GM18858 (cell line): ENCODE data around the gene TM7SF2.

Experiments used
- ATAC-seq: cut with Tn5 transposase; IDR thresholded peaks from one replicate; pipeline ENCODE4 v1.9.1; 2021; ENCODE audit not compliant: unreplicated experiment

TM7SF2 gene

GRCh38 chr11:65089621-65090020 lies 22.1 kb upstream of the TM7SF2 start:
- ATAC-seq, result no peak

GRCh38 chr11:65090628-65091027 lies 21.0 kb upstream of the TM7SF2 start:
- ATAC-seq, result no peak

GRCh38 chr11:65095427-65095826 lies 16.2 kb upstream of the TM7SF2 start:
- no peak for ATAC-seq

GRCh38 chr11:65095974-65096806 lies 15.5 kb upstream of the TM7SF2 start, which contains the start of gene VPS51:
TSS of gene VPS51 (plus strand) at chr11:65096214. CDS start at chr11:65096251, 37 bp downstream.
- peak; percentile 71 for ATAC-seq

GRCh38 chr11:65096926-65097325 lies 14.7 kb upstream of the TM7SF2 start:
- ATAC-seq, result no peak

GRCh38 chr11:65100674-65101350 lies 10.9 kb upstream of the TM7SF2 start:
- ATAC-seq, result no peak

GRCh38 chr11:65102142-65103095 lies 9.3 kb upstream of the TM7SF2 start:
- no peak for ATAC-seq

GRCh38 chr11:65103476-65103875 lies 8.2 kb upstream of the TM7SF2 start:
- ATAC-seq, result no peak

- no peak for ATAC-seq
Measured at GRCh38 chr11:65104628-65105027, 7.0 kb upstream of the TM7SF2 start.

GRCh38 chr11:65107078-65107477 lies 4.6 kb upstream of the TM7SF2 start:
- ATAC-seq, result no peak

- no peak for ATAC-seq
Measured at GRCh38 chr11:65107751-65108468, 3.8 kb upstream of the TM7SF2 start.

- ATAC-seq, result no peak
Measured at GRCh38 chr11:65108469-65109123, 3.1 kb upstream of the TM7SF2 start.

- no peak for ATAC-seq
Measured at GRCh38 chr11:65109231-65110198, 2.2 kb upstream of the TM7SF2 start.

- no peak for ATAC-seq
Measured at GRCh38 chr11:65110354-65110861, 1.3 kb upstream of the TM7SF2 start.

- ATAC-seq, result no peak
Measured at GRCh38 chr11:65111159-65111743, 421 bp upstream of the TM7SF2 start.

- ATAC-seq, result no peak
Measured at GRCh38 chr11:65112546-65113360, 1.1 kb downstream of the TM7SF2 start.

- no peak for ATAC-seq
Measured at GRCh38 chr11:65113361-65113756, 1.7 kb downstream of the TM7SF2 start.
